Glutamatergic neuron (in vitro differentiated cells): ENCODE results near the gene GRIK4. TPM values are rescaled to one million over a fixed set of nuclear protein-coding genes. Genes with fewer than 3 reads are reported as not detected.

ENCODE experiments used
- DNase-seq: peaks from one replicate; pipeline ENCODE4 v3.0.0; 2022
- H3K27ac Mint-ChIP-seq: one replicate; pipeline ENCODE4 v1.8.0; 2020; ENCODE audit warnings: mild to moderate bottlenecking, mixed read lengths, inconsistent platforms; ENCODE audit not compliant: unreplicated experiment
- H3K27me3 Mint-ChIP-seq: one replicate; pipeline ENCODE4 v1.8.0; 2020; ENCODE audit warnings: mild to moderate bottlenecking, moderate library complexity, mixed read lengths, inconsistent platforms; ENCODE audit not compliant: unreplicated experiment
- H3K36me3 Mint-ChIP-seq: one replicate; pipeline ENCODE4 v1.8.0; 2020; ENCODE audit warnings: mild to moderate bottlenecking, mixed read lengths, inconsistent platforms; ENCODE audit not compliant: unreplicated experiment
- H3K4me1 Mint-ChIP-seq: one replicate; pipeline ENCODE4 v1.8.0; 2020; ENCODE audit warnings: mild to moderate bottlenecking, low read depth, mixed read lengths, inconsistent platforms; ENCODE audit not compliant: unreplicated experiment
- H3K4me3 Mint-ChIP-seq: one replicate; pipeline ENCODE4 v1.8.0; 2020; ENCODE audit warnings: mild to moderate bottlenecking, mixed read lengths, inconsistent platforms; ENCODE audit not compliant: unreplicated experiment
- H3K9me3 Mint-ChIP-seq: one replicate; pipeline ENCODE4 v1.8.0; 2020; ENCODE audit warnings: mild to moderate bottlenecking, moderate library complexity, mixed read lengths, inconsistent platforms; ENCODE audit not compliant: unreplicated experiment
- CTCF ChIP-seq: fragments of 200-600 bp; sonication (generic); IDR thresholded peaks from one replicate; pipeline ENCODE4 v1.5.0; 2021; ENCODE audit not compliant: partially characterized antibody, unreplicated experiment
- total RNA-seq: library from RNA; stranded (reverse); fragmentation: NEBNext Ultra II Directional; extraction: Animal tissue kit (Norgen Biotek cat#: 25700); gene quantifications from one replicate; pipeline ENCODE4 v1.2.1, GENCODE V29; 2021; ENCODE audit not compliant: unreplicated experiment

Gene GRIK4
- total RNA-seq, 1 donor from 2014 or later, result 3.6 TPM

GRCh38 chr11:120608061-120608460 is 96.5 kb downstream of the GRIK4 start:
- H3K27ac Mint-ChIP-seq, result no peak overlapping the region
- DNase-seq, result no peak
- no peak overlapping the region for H3K4me3 Mint-ChIP-seq
- H3K27me3 Mint-ChIP-seq, result peaks cover 9% of the 10 kb centered on the region
- TF ChIP-seq CTCF, result no peak
- peaks cover 16% of the 10 kb centered on the region for H3K4me1 Mint-ChIP-seq
- H3K36me3 Mint-ChIP-seq, result peaks cover 4% of the 10 kb centered on the region
- H3K9me3 Mint-ChIP-seq, result no peaks in the 10 kb centered on the region

- peaks cover 9% of the 10 kb centered on the region for H3K27me3 Mint-ChIP-seq
- peaks cover 4% of the 10 kb centered on the region for H3K36me3 Mint-ChIP-seq
- no peaks in the 10 kb centered on the region for H3K9me3 Mint-ChIP-seq
- no peak for DNase-seq
- no peak overlapping the region for H3K4me3 Mint-ChIP-seq
- TF ChIP-seq CTCF, result no peak
- H3K27ac Mint-ChIP-seq, result no peak overlapping the region
- H3K4me1 Mint-ChIP-seq, result peaks cover 21% of the 10 kb centered on the region
These were observed 97.2 kb downstream of the GRIK4 start for GRCh38 chr11:120608760-120609211.

- DNase-seq, result no peak
- Mint-ChIP-seq H3K27ac (peak overlapping the region; percentile 39), H3K36me3 (peaks cover 4% of the 10 kb centered on the region), H3K27me3 (peaks cover 9% of the 10 kb centered on the region), H3K9me3 (no peaks in the 10 kb centered on the region), H3K4me3 (no peak overlapping the region), H3K4me1 (peaks cover 24% of the 10 kb centered on the region)
- TF ChIP-seq CTCF, result no peak
These were observed 98.6 kb downstream of the GRIK4 start for GRCh38 chr11:120610111-120610510.

- no peak overlapping the region for H3K27ac Mint-ChIP-seq
- H3K4me1 Mint-ChIP-seq, result peaks cover 27% of the 10 kb centered on the region
- no peaks in the 10 kb centered on the region for H3K9me3 Mint-ChIP-seq
- no peak for DNase-seq
- H3K4me3 Mint-ChIP-seq, result no peak overlapping the region
- H3K36me3 Mint-ChIP-seq, result peaks cover 8% of the 10 kb centered on the region
- H3K27me3 Mint-ChIP-seq, result peaks cover 9% of the 10 kb centered on the region
- no peak for TF ChIP-seq CTCF
These were observed 100.0 kb downstream of the GRIK4 start for GRCh38 chr11:120611581-120611980.

- Mint-ChIP-seq H3K4me3 (peak overlapping the region; percentile 1), H3K9me3 (peaks cover 3% of the 10 kb centered on the region), H3K27me3 (peaks cover 6% of the 10 kb centered on the region), H3K27ac (no peak overlapping the region), H3K4me1 (peaks cover 27% of the 10 kb centered on the region), H3K36me3 (peaks cover 9% of the 10 kb centered on the region)
- TF ChIP-seq CTCF, result no peak
- DNase-seq, result no peak
These were observed 101.1 kb downstream of the GRIK4 start for GRCh38 chr11:120612513-120613263.
